ENCODE results near the gene HBA1. TPM values are rescaled to one million over a fixed set of nuclear protein-coding genes. Genes with fewer than 3 reads are reported as not detected.

The HBA1 gene
- total RNA-seq, 2 donors from 2014 or later = 4.6 TPM; not detected in 1

Other genes with a start within 250 kb of the HBA1 start
- gene POLR3K, start 123.1 kb upstream of the HBA1 start, total RNA-seq = 10 to 100 TPM; 39.8 to 84.7 TPM
- 10 to 100 TPM; 35.6 to 39.8 TPM for gene SNRNP25, start 122.9 kb upstream of the HBA1 start, total RNA-seq
- 1 to 10 TPM in 1 of 2 donors, under 1 TPM in 1; 0.84 to 2.5 TPM for gene RHBDF1, start 104.0 kb upstream of the HBA1 start, total RNA-seq
- 10 to 100 TPM; 39.9 to 43.8 TPM for gene MPG, start 98.5 kb upstream of the HBA1 start, total RNA-seq
- gene NPRL3, start 38.0 kb upstream of the HBA1 start, total RNA-seq = 10 to 100 TPM; 33.3 to 68.5 TPM
- not detected for gene HBZ, start 24.0 kb upstream of the HBA1 start, total RNA-seq
- gene HBM, start 10.7 kb upstream of the HBA1 start, total RNA-seq = not detected
- gene HBA2, start 3.8 kb upstream of the HBA1 start, total RNA-seq = not detected
- not detected for gene HBQ1, start 3.8 kb downstream of the HBA1 start, total RNA-seq
- 100 to 1,000 TPM in 1 of 2 donors, 10 to 100 TPM in 1; 54.2 to 115 TPM for gene LUC7L, start 52.8 kb downstream of the HBA1 start, total RNA-seq
- 10 to 100 TPM; 10.5 to 13.0 TPM for gene FAM234A, start 58.1 kb downstream of the HBA1 start, total RNA-seq
- not detected for gene RGS11, start 99.3 kb downstream of the HBA1 start, total RNA-seq
- gene ARHGDIG, start 103.9 kb downstream of the HBA1 start, total RNA-seq = not detected
- gene PDIA2, start 106.5 kb downstream of the HBA1 start, total RNA-seq = not detected
- 10 to 100 TPM; 20.1 to 29.1 TPM for gene AXIN1, start 176.0 kb downstream of the HBA1 start, total RNA-seq
- 10 to 100 TPM; 80.6 to 98.6 TPM for gene MRPL28, start 193.9 kb downstream of the HBA1 start, total RNA-seq
- 10 to 100 TPM; 39.4 to 46.8 TPM for gene PGAP6, start 205.3 kb downstream of the HBA1 start, total RNA-seq
- 1 to 10 TPM; 2.7 to 9.1 TPM for gene NME4, start 220.5 kb downstream of the HBA1 start, total RNA-seq
- 10 to 100 TPM in 1 of 2 donors, 1 to 10 TPM in 1; 4.5 to 28.6 TPM for gene DECR2, start 225.2 kb downstream of the HBA1 start, total RNA-seq
- gene RAB11FIP3, start 249.0 kb downstream of the HBA1 start, total RNA-seq = 10 to 100 TPM; 21.9 to 53.4 TPM

Measured in natural killer cell treated with Interleukin-12 subunit alpha and Interleukin-12 subunit beta and Interleukin-15 and Interleukin-18, amount 100 ng/mL, for 72 hours (primary cell).